Calu3 (cell line): ENCODE results near the gene DOK7. TPM values are rescaled to one million over a fixed set of nuclear protein-coding genes. Genes with fewer than 3 reads are reported as not detected.

Experiments used
- BruUV-seq: library from RNA; stranded (reverse); fragments of 400-500 nt; replicated peaks from 2 replicates; lab custom pipeline; 2021; lab: Mats Ljungman, UMichigan
- CTCF ChIA-PET: fragments of 300-600 bp; sonication (Branson Sonifier 250); formaldehyde crosslinking; loops from one replicate; lab custom pipeline; 2022; ENCODE audit warnings: antibody characterized with exemption; lab: Charles Lee
- DNase-seq: peaks from one replicate; pipeline ENCODE4 v3.0.0; 2022
- H3K27ac Mint-ChIP-seq: one replicate; pipeline ENCODE4 v1.8.0; 2022; ENCODE audit warnings: mixed read lengths; ENCODE audit not compliant: unreplicated experiment
- H3K27me3 Mint-ChIP-seq: one replicate; pipeline ENCODE4 v1.8.0; 2022; ENCODE audit warnings: mixed read lengths; ENCODE audit not compliant: unreplicated experiment
- H3K36me3 Mint-ChIP-seq: one replicate; pipeline ENCODE4 v1.8.0; 2022; ENCODE audit warnings: mild to moderate bottlenecking, moderate library complexity, mixed read lengths; ENCODE audit not compliant: insufficient read depth, unreplicated experiment
- H3K4me1 Mint-ChIP-seq: one replicate; pipeline ENCODE4 v1.8.0; 2022; ENCODE audit warnings: mild to moderate bottlenecking, low read depth, mixed read lengths; ENCODE audit not compliant: unreplicated experiment
- H3K4me3 Mint-ChIP-seq: one replicate; pipeline ENCODE4 v1.8.0; 2022; ENCODE audit warnings: mild to moderate bottlenecking, low read depth, moderate library complexity, mixed read lengths; ENCODE audit not compliant: unreplicated experiment
- H3K9me3 Mint-ChIP-seq: one replicate; pipeline ENCODE4 v1.8.0; 2022; ENCODE audit warnings: low read depth, mixed read lengths; ENCODE audit not compliant: unreplicated experiment
- intact Hi-C: fragments of 100-400 bp; cut with micrococcal nuclease; formaldehyde crosslinking; loops from one replicate; pipeline ENCODE4 v1.10.0; 2022; ENCODE audit not compliant: unreplicated experiment
- total RNA-seq: library from RNA; stranded (reverse); gene quantifications from 2 replicates; pipeline ENCODE4 v1.2.3, GENCODE V29; 2022
- TF ChIP-seq, protein P1 (sequence below): fragments of 200-600 bp; IDR thresholded peaks from one replicate; pipeline ENCODE4 v1.8.0; 2022; ENCODE audit warnings: antibody characterized with exemption; ENCODE audit not compliant: unreplicated experiment

DOK7 gene
- total RNA-seq, 1 experiment from 2014 or later = 2.7 TPM

DNA sequence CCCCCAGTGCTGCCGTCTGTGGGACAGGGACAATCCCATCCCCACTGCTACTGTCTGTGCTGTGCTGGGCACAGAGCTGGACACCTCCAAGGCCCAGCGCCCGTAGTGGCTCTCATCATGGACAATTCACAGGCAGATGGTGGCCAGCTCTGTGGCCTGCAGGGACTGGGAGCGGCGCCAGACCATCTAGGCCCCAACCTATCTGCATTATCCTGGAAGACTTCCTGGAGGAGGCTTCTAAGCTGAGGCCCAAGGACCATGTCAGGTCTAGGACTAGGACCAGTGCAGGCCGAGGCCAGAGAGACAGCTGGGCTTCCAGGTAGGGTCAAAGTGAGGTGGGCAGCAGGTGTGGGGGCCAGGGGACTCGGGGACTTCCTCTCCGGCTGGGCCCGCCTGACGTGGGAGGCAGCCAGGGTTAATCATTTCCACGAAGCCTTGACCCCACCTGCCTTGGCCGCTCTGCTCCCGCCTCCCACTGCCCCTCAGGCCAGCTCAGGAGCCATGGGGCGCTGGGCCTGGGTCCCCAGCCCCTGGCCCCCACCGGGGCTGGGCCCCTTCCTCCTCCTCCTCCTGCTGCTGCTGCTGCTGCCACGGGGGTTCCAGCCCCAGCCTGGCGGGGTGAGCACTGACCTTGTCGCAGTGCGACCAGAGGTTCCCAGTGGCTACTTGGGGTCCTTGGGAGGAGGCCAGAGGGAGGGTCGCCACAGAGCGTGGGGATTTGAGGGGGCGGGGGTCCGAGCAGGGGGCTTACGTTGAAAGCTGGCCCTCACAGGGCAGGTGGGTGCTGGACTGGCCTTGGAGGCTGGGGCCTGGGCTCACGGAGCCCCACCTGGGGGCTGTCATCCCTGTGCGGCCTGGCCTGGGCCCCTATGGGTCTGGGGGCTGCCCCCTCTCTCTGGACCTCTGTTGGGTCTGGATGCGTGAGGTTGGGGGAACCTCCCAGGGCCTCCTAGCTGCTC, 21.3 kb upstream of the DOK7 start, which contains the start of gene HGFAC:
TSS of gene HGFAC (plus strand) at position 468 of the 959 bp plus-strand sequence. CDS start at position 502, 34 bp downstream.
- H3K27ac Mint-ChIP-seq = no peak within 1 kb of the TSS
- DNase-seq = no peak
- intact Hi-C loops = loop anchor here (2.0 kb wide), 1 partner anchor 95 kb away; no protein-coding TSS in a partner anchor
- H3K36me3 Mint-ChIP-seq = no peaks in the 10 kb centered on the region
- no peaks in the 10 kb centered on the region for H3K9me3 Mint-ChIP-seq
- no peak within 1 kb of the TSS for H3K4me3 Mint-ChIP-seq
- CTCF ChIA-PET = no interaction called here
- TF ChIP-seq, protein P1, sequence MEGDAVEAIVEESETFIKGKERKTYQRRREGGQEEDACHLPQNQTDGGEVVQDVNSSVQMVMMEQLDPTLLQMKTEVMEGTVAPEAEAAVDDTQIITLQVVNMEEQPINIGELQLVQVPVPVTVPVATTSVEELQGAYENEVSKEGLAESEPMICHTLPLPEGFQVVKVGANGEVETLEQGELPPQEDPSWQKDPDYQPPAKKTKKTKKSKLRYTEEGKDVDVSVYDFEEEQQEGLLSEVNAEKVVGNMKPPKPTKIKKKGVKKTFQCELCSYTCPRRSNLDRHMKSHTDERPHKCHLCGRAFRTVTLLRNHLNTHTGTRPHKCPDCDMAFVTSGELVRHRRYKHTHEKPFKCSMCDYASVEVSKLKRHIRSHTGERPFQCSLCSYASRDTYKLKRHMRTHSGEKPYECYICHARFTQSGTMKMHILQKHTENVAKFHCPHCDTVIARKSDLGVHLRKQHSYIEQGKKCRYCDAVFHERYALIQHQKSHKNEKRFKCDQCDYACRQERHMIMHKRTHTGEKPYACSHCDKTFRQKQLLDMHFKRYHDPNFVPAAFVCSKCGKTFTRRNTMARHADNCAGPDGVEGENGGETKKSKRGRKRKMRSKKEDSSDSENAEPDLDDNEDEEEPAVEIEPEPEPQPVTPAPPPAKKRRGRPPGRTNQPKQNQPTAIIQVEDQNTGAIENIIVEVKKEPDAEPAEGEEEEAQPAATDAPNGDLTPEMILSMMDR = no peak
- no TSS peak for BruUV-seq
- no peaks in the 10 kb centered on the region for H3K27me3 Mint-ChIP-seq
- H3K4me1 Mint-ChIP-seq = no peaks in the 10 kb centered on the region

- TF ChIP-seq, protein P1 = no peak
- BruUV-seq = no TSS peak
- Mint-ChIP-seq H3K36me3 (no peaks in the 10 kb centered on the region), H3K9me3 (no peaks in the 10 kb centered on the region), H3K27ac (no peak overlapping the region), H3K4me3 (no peak overlapping the region), H3K4me1 (no peaks in the 10 kb centered on the region), H3K27me3 (no peaks in the 10 kb centered on the region)
- no peak for DNase-seq
- CTCF ChIA-PET = no interaction called here
- intact Hi-C loops = no loop called here
Observed at GRCh38 chr4:3442460-3442958, 20.6 kb upstream of the DOK7 start.

DNA sequence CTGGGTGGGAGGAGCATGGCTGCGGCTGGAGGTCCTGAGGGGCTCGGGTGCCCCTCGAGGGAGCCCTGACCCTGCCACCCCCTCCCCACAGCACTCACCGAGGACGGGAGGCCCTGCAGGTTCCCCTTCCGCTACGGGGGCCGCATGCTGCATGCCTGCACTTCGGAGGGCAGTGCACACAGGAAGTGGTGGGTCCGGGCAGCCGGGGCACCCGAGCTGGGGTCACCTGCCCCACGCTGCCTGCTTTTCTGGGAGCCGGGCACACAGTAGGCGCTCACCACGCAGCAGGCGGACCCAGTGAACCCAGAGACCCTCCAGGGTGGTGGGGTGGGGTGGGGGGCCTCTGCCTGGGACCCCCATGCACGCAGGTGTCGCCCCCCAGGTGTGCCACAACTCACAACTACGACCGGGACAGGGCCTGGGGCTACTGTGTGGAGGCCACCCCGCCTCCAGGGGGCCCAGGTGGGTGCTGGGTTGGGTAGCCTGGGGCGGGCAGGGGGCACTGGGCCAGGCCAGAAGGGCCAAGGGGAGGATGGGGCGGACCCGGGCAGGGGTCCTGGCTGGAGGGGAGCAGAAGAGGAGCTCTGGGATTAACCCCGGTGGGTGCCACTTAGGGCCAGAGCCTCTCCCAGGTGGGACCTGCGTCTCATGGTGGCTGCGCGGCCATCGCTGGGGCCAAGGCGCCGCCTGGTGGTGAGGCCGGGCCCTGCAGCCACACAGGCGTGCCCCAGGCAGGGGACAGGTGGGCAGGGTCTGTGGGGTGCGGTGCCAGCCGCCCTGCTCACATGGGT, 20.0 kb upstream of the DOK7 start:
- no peaks in the 10 kb centered on the region for H3K9me3 Mint-ChIP-seq
- H3K27me3 Mint-ChIP-seq = no peaks in the 10 kb centered on the region
- H3K4me1 Mint-ChIP-seq = no peaks in the 10 kb centered on the region
- H3K36me3 Mint-ChIP-seq = no peaks in the 10 kb centered on the region
- TF ChIP-seq, protein P1 = peak; percentile 86
- intact Hi-C loops = no loop called here
- no TSS peak for BruUV-seq
- H3K27ac Mint-ChIP-seq = no peak overlapping the region
- CTCF ChIA-PET = no interaction called here
- peak; percentile 66 for DNase-seq
- H3K4me3 Mint-ChIP-seq = no peak overlapping the region

DNA sequence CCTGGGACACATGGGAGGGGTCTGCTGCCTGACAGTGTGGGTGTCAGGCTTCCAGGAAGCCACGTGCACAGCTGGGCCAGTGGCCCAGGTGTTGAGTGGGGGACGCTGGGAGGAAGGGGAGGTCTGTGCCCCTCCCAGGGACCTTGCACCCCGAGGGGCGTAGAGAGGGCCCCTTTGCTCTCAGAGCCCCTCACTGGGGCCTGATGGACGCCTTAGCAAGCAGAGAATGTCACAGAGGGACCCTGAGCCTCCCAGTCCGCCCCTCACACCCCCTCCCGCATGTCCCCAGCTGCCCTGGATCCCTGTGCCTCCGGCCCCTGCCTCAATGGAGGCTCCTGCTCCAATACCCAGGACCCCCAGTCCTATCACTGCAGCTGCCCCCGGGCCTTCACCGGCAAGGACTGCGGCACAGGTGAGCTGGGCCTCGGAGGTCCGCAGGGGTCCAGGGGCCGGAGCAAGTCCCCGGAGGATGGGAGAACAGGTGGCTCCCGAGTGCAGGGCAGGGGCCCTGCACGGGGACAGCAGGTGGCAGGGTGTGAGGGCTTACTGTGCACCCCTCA, 19.3 kb upstream of the DOK7 start:
- BruUV-seq = no TSS peak
- Mint-ChIP-seq H3K9me3 (no peaks in the 10 kb centered on the region), H3K4me3 (no peak overlapping the region), H3K27me3 (no peaks in the 10 kb centered on the region), H3K4me1 (no peaks in the 10 kb centered on the region), H3K27ac (no peak overlapping the region), H3K36me3 (no peaks in the 10 kb centered on the region)
- TF ChIP-seq, protein P1 = no peak
- CTCF ChIA-PET = no interaction called here
- intact Hi-C loops = no loop called here
- no peak for DNase-seq
